SH-SY5Y (cell line): ENCODE results near the gene BSDC1.

Source experiments
- GATA2 ChIP-seq: IDR thresholded peaks from 2 replicates; pipeline ENCODE4 v1.6.1; 2011; ENCODE audit warnings: mild to moderate bottlenecking, low read depth, low read length
- GATA3 ChIP-seq: IDR thresholded peaks from 2 replicates; pipeline ENCODE4 v1.6.1; 2011; ENCODE audit warnings: low read depth, mild to moderate bottlenecking, low read length, moderate library complexity

GRCh38 chr1:32361308-32361673, 33.0 kb downstream of the BSDC1 start:
- TF ChIP-seq GATA2, result no peak
- no peak for TF ChIP-seq GATA3
